SK-N-SH (cell line): Measurements from ENCODE around the gene ZNF219.

Experiments used
- EP300 ChIP-seq, 2 experiments: IDR thresholded peaks; 2 replicates each; pipeline versions ENCODE4 v1.4.0 to v1.6.1; 2012; ENCODE audit warnings: borderline replicate concordance in 1 of 2, low read depth in 1 of 2, low read length in 1 of 2
- EZH2phosphoT487 ChIP-seq: fragments of 200-600 bp; sonication (generic); IDR thresholded peaks from 2 replicates; pipeline ENCODE4 v1.6.1; 2017; ENCODE audit warnings: low read depth, mixed run types, mild to moderate bottlenecking, antibody characterized with exemption, moderate library complexity, borderline replicate concordance
- GABPA ChIP-seq: IDR thresholded peaks from 2 replicates; pipeline ENCODE4 v1.4.0; 2012; ENCODE audit warnings: low read depth, mild to moderate bottlenecking
- MEF2A ChIP-seq: IDR thresholded peaks from 2 replicates; pipeline ENCODE4 v1.4.0; 2012; ENCODE audit warnings: low read depth, borderline replicate concordance
- MXI1 ChIP-seq: IDR thresholded peaks from 2 replicates; pipeline ENCODE4 v1.6.1; 2012; ENCODE audit warnings: mild to moderate bottlenecking, low read depth, low read length, improper control_type of control experiment
- NFIC ChIP-seq: IDR thresholded peaks from 2 replicates; pipeline ENCODE4 v1.4.0; 2012; ENCODE audit warnings: borderline replicate concordance
- POLR2AphosphoS5 ChIP-seq: IDR thresholded peaks from 2 replicates; pipeline ENCODE4 v1.6.1; 2012; ENCODE audit warnings: low read depth, low read length
- RAD21 ChIP-seq: IDR thresholded peaks from 2 replicates; pipeline ENCODE4 v1.6.1; 2012; ENCODE audit warnings: mild to moderate bottlenecking, low read length
- RXRA ChIP-seq: IDR thresholded peaks from 2 replicates; pipeline ENCODE4 v1.4.0; 2012; ENCODE audit warnings: low read depth, mild to moderate bottlenecking, borderline replicate concordance
- YY1 ChIP-seq: IDR thresholded peaks from 2 replicates; pipeline ENCODE4 v1.4.0; 2012; ENCODE audit warnings: low read depth, mild to moderate bottlenecking
- TF ChIP-seq, protein P1 (sequence below): IDR thresholded peaks from 2 replicates; pipeline ENCODE4 v1.4.0; 2012; ENCODE audit warnings: low read depth
- TF ChIP-seq, protein P2 (sequence below): fragments of 200-600 bp; sonication (generic); IDR thresholded peaks from 2 replicates; pipeline ENCODE4 v1.6.1; 2017; ENCODE audit warnings: antibody characterized with exemption, mild to moderate bottlenecking, moderate library complexity

DNA sequence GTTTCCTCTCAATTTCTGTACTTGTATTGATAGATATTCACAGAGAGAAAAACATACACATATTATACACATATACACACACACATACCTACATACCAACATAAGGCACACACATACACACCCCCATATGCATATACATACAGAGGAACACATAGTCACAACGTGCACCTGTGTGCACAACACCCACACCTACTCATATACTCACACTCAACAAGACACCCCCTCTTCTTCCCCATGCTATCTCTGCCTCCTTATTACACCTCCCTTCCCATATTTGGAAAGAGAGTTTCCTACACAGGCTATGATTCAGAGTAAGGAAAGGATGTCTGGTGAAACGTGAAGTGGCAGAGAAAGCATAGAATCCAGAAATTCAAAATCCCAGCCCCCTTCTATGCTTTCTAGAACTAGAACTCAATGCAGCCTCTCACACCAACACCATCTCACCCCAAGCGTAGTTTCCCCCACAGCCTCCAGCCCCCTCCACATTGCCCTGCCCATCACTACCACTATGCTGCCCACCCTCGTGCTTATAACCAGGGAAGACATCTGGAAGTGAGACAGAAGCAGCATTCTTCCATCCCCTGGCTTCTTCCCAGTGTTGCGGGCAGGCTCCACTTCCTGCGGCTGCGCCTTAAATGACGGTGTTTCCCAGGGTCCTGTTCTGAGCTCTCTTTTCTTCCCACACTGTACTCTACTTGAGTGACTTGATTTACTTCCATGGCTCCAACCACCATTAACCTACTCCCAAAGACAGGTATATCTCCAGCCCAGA lies 38.4 kb downstream of the ZNF219 start:
- no peak for TF ChIP-seq EZH2phosphoT487
- no peak for TF ChIP-seq MXI1
- TF ChIP-seq RAD21: no peak
- TF ChIP-seq, protein P1, sequence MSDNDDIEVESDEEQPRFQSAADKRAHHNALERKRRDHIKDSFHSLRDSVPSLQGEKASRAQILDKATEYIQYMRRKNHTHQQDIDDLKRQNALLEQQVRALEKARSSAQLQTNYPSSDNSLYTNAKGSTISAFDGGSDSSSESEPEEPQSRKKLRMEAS: no peak
- TF ChIP-seq POLR2AphosphoS5: no peak
- TF ChIP-seq, protein P2, sequence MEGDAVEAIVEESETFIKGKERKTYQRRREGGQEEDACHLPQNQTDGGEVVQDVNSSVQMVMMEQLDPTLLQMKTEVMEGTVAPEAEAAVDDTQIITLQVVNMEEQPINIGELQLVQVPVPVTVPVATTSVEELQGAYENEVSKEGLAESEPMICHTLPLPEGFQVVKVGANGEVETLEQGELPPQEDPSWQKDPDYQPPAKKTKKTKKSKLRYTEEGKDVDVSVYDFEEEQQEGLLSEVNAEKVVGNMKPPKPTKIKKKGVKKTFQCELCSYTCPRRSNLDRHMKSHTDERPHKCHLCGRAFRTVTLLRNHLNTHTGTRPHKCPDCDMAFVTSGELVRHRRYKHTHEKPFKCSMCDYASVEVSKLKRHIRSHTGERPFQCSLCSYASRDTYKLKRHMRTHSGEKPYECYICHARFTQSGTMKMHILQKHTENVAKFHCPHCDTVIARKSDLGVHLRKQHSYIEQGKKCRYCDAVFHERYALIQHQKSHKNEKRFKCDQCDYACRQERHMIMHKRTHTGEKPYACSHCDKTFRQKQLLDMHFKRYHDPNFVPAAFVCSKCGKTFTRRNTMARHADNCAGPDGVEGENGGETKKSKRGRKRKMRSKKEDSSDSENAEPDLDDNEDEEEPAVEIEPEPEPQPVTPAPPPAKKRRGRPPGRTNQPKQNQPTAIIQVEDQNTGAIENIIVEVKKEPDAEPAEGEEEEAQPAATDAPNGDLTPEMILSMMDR: no peak
- no peak for TF ChIP-seq RXRA
- TF ChIP-seq EP300 (IDR thresholded peaks at IDR 0.05; ENCODE audit: borderline replicate concordance in 1 of 2, low read depth in 1 of 2, low read length in 1 of 2): no peak
- no peak for TF ChIP-seq MEF2A
- TF ChIP-seq NFIC: no peak
- TF ChIP-seq GABPA: no peak
- no peak for TF ChIP-seq YY1
